Lung microvascular endothelial cell (primary cell): ENCODE measurements around the gene ACBD6. TPM values are rescaled to one million over a fixed set of nuclear protein-coding genes. Genes with fewer than 3 reads are reported as not detected.

ENCODE experiments used
- DNase-seq, 2 donors: peaks; one replicate each; pipeline versions ENCODE4 v3.0.0 to v3.0.0-alpha.2; 2010; ENCODE audit warnings: low read depth in 2 of 2
- total RNA-seq: library from RNA; depleted of rRNA; stranded (reverse); fragments of >200 nt; gene quantifications from 2 replicates; pipeline ENCODE4 v1.2.1, GENCODE V29; 2014

The ACBD6 gene
- total RNA-seq, 1 donor from 2014 or later: 46.2 TPM

DNA sequence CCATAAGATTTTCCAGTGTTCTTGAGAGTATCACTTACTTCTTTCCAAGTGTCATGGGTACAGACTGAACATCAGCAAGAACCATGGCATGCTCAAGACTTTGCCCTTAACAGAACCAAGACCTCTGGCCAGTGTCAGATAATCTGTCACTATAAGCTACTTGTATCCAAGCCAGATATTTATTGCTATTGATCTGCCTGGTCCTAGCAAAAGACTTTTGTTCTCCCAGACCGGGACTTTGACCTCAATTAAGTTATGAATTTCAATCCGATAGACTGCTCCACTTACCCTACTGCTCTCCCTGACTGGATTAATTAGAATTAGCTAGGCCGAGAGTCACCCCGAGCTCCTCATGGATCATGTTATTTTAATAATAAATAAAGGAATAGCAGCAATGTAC lies 129.6 kb downstream of the ACBD6 start:
- DNase-seq: no peak

DNA sequence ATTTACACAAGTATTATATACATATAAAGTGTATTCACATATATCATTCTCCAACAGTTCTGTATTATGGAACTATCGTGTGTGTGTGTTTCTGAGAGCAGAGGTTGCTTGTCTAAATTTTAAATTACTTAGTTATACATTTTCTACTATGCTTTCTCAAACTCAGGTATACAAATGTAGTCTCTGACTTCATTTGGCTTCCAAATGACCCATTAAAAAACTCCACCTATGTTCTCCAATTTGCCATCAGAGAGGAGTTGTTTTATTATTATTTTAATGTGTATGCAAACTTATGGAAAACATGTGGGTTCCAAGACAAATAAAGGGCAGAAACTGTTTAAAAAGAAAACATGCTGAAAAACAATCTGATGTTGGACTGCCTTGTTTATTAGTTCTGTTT lies 131.8 kb downstream of the ACBD6 start:
- no peak for DNase-seq

DNA sequence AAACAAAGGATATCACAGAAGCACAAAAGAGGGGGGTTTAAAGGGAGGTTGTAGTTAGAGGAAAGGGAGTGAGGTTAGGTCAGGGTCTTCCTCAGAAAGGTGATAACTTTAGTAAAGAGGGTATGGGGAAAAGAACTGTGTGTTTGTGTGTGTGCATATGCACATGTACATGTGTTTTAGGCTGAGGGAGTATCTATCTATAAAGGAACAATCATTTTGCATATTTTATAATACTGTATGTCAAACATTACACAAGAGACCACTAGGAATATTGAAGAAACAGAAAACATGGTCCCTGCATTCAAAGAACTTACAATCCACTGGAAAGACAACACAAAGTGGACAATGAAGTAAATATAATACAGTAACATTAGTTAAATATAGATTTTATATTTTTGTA lies 132.2 kb downstream of the ACBD6 start:
- DNase-seq: no peak

DNA sequence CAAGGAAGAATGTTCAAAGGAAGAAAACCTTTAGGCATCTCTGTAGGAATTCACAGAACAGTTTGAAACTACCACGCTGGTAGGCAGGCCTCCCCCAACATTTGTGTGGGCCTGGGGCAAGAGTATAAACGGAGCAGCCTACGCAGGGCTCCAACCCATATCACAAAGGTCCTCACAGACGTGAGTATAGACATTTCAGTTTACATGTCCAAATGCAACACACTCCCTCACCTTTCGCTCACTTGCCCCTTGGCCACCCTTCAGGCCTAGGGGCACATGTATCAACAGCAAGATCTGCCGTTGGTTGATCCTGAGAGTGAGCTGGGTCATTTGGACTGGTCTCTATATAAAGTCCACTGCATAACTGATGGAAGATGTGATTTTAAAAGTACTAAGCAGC lies 133.3 kb downstream of the ACBD6 start:
- no peak for DNase-seq

DNA sequence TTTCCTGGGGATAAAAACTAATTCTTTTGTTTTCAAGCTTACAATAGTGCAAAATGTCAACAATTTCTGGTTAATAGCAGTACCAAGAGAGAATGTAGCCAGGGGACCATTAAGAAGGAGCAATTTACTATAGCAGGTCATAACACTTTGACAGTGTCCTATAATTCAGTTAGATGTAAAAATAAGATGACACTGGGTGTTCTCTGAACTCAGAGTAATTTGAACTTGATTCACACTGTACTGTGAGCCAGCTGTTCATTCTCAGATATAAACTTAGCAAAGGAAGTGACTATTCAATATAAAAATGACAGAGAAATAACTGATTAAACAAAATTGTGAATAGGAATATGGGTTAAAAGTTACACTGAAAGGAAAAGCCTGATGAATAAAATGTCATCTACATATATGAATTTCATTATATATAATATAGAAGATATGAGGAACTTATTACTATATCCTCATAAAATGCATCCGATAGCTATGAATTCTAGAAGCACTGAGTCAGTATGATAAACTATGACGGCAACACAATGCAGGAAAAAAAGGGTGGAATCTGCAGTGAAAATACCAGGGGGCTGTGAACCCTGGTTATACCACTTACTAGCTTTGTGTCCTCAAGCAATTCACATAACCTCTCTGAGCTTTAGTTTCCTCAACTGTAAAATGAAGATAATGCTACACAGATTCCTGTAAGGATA lies 135.9 kb downstream of the ACBD6 start:
- DNase-seq: peak in 1 of 2 donors; percentile 37

DNA sequence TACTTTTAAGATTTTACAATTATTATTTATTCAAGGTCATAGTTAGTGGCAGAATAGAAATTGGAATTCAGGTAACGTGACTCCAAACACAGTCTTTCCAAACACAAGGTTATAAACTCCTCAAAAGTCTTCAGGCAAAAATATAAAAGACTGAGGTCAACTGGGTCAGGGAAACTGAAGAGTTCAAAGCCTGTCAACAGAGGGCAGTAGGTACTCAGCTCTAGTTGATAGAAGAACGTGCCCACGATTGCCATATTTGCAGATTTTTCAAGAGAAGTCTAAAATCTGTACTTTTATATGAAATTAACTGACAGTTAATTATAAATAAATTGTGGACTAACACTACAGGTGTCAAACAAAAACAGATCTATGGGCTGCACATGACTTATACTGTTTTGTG lies 137.3 kb downstream of the ACBD6 start:
- peak in 1 of 2 donors; percentile 36 for DNase-seq

DNA sequence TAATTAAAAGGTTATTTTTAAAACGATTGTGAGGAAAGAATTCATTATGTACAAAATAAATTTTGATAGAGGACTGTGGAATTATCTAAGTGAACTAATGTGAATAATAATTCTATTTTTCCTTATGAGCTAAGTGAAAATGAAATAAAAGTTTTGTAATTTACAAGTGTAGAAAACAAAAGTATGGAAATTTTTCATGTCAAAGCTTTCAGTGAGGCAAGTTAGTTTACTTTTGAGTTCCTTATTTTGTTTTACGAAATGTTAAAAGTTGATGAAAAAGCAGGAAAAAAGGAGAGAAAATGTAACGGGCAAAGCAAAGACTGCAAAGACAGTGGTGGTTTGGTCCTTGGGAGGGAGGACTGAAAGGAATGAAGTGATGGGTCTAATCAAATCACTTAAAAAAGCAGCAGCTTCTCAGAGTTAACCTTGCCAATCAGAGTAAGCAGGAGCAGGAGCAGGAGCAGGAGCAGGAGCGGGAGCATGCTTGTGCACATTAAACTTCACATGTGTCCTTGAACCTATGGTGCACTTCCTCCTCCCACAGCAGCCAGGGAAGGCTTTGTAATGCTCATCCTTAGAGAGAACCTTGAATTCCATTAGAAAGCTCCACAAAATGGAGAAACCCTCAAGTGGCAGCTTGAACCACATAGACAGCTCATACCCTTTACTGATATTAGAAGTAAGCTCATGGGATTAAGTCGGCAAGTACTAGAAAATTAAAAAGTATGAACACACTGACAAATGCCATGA lies 139.0 kb downstream of the ACBD6 start:
- DNase-seq: no peak

DNA sequence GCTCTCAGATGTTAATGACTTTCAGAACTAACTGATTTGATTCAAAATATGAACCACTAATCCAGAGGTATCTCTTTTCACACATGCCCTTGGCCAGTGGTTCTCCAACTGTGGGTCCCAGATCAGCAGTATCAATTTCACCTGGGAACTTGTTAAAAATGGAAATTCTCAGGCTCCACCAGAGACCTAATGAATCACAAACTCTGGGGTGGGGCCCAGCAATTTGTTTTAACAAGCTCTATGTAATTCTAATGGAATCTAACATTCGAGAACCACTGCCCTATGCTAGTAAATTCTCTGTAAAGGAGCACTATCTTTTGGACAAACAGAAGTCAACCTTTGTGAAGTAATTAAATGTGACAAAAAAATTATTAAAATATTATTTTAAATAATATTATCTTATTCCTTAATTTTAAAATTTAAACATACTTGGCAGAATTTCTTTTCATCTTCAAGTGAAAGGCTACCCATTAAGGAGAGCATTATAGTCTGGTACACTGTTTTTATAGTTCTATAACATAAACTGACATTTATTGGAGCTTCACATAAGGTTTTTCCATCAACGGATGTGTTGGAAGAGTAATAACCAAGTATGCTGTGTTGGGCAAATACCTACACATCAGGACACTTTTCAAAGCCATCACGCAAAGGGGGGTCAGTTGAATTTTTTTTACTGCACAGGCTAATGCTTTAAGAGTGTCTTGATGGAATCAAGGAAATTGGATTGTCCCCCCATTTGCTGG lies 141.9 kb downstream of the ACBD6 start:
- DNase-seq: no peak

DNA sequence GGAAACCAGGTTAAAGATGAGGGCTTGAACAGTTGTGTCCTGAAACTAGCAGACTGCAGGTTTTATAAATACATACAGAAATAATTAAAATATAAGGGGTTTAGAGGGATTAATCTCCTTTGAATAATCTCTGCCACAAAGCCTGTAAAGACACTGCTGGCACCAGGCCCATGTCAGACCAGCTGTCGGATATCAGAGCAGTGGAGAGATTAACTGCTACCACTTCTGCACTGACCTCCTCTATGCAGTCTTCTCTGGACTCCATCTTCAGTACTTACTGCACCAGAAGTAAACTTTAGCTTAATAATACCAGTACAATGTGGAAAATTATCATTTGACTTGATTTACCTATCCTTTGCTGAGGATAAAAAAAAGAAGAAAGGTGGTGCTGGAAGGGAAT lies 143.7 kb downstream of the ACBD6 start:
- DNase-seq: peak; percentile 15 to 39

DNA sequence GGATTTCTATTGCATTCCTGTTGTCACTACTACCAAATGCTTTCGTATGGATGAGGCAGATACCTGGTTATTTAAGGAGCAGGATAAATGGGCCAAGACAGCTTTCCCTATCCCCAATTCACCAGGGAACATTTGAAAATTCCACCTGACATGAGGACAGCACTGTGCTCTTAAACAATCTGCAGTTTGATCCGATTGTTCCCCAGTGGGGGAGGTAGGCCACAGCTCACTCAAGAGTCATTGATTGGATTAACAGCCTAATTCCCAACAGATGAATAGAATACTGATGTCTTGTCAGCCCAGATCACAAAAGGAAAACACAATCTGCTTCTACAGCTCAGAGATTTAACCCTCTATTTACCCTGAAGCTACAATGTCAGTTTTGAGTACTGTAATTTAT lies 148.4 kb downstream of the ACBD6 start:
- no peak for DNase-seq

DNA sequence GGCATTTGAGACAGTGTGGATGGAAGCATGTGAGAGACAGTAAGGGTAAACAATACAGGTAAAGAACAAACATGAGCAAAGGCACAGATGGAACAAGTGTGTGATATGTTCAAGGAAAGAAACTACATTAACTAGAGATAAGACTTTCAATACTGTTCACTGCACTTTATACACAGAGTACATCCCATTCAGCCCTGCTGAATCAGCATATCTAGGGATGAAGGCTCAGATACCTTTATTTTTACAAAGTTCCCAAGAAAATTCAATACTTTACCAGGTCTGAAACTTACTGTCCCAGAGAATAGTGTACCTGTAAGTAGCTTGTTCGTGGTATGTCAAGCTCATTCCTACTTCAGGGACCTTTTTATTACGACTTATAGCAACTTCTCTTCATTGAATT lies 149.8 kb downstream of the ACBD6 start:
- DNase-seq: no peak

DNA sequence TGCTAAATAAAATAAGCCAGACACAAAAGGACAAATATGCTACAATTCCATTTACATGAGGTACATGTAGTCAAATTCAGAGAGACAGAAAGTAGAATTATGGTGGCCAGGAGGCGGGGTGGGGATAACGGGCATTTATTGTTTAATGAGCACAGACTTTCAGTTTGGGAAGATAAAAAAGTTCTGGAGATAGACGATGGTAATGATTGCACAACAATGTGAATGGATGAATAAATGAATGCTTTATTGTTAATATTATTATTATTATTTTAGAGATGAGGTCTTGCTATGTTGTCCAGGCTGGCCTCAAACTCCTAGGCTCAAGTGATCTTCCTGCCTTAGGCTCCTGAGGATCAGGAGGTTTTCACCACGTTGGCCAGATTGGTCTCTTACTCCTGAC lies 150.4 kb downstream of the ACBD6 start:
- DNase-seq: no peak

DNA sequence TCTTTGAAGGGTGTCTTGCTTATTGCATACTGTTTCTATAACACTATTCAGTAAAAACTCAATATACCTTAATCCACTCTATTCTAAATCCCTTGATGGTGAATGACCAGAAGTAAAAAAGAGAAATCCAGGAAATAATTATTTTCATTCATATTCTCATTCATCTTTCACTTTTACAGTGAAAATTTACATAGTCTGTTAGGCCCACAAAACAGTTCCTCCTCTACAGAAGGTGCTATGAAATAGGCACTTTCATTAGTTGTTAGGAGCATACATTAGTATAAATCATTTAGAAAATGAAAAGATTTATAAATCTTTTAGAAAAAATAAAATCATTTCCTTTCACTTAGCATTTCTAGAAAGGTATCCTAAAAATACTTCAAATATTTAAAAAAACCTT lies 157.2 kb downstream of the ACBD6 start:
- DNase-seq: no peak

DNA sequence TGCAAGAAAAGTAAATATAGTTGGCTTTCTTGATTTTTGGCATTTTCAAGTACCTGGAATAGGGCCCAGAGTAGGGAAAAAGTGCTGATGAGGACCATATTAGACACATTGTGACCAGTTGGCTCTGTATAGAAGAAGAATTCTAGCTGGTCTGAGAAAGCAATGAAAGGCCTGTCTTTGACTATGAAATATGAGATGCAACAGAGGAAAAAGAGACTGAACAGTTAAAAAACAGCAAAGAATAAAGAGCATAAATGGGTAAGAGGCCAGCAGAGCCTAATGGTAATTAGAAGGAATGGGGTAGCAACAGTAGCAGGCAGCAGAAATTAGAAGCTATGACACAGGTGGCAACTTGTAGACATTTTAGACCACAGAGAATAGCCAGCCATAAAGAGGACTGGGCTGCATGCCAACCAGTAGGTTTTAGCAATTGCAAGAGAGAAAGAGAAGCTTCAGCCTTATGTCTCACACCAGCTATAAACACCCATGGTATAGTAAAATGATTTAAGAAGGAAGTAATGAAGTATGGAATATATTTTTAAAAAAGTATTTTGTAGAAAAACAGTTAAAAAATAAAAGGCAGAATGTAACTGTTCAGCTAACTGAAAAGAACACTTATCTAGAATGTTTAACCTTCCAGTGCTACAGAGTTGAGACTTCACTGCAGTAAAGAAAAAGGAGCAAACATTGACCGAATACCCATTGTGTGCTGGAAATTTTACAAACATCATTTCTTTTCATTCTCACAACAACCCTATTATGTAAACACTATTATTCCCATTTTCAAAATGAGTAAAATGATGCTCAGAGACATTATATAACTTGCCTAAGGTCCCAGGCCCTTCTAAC lies 158.2 kb downstream of the ACBD6 start:
- DNase-seq: peak; percentile 15 to 24

DNA sequence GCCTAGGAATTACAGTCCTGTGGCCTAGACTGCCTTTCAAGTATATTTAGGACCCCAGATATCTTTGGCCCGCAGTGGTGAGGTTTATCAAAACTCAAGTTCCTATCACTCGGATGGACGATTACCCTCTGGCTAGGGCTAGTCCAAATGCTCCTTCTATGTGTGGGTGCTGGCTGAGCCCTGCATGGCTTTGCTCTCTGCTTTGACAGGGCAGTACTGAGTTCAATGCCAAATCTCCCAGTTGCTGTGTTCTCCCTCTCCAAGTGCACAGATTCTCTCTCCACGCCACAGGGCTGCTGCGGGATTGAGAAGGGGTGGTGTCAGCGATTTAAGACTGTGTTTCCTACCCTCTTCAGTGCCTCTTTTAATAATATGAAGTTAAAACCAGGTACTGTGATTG lies 175.3 kb downstream of the ACBD6 start:
- no peak for DNase-seq

DNA sequence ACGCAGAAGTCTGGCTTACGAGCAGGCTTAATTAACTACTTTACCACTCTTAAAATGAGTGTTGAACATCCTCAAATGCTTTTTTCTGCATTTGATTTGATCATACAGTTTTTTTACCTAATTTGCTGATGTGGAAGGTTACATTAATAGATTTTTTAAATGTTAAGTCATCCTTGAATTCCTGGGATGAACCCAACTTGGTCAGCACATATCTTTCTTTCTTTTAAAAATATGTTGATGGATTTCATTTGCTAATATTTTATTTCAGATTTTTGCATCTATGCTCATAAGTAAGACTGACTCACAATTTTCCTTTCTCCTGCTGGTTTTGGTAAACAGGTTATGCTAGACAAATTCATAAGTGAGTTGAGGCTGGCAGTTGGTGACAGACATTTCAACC lies 189.5 kb downstream of the ACBD6 start:
- no peak for DNase-seq

DNA sequence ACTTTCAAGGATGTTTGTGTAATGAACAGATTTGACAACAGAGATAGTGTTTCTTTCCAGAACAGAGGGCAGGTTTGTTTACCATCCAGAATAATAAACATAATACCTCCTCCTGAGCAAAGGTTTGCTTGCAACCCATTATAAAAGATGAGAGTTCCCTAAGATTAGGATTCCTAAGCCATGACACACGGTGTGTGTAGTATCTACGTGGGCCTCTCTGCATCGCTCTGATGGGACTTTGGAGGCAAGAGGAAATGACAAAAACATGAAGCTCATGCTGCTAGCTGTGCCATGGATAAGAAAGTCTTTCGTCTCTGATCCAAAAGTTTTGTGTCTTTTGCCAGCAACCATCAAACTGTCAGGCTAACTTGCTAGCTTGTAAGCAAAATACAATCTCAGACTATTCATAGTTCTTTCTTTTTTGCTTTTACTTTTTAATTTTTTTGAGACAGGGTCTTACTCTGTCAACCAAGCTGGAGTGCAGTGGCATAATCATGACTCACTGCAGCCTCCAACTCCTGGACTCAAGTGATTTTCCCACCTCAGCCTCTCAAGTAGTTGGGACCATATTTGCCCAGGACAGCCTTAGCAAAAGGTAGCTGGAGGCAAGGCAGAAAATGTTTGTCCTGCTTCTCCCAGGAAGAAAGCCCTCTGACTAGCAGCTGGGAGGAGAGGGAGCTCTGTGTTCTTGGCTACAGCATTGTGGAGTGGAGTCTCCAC lies 191.2 kb downstream of the ACBD6 start:
- DNase-seq: peak in 1 of 2 donors; percentile 20

DNA sequence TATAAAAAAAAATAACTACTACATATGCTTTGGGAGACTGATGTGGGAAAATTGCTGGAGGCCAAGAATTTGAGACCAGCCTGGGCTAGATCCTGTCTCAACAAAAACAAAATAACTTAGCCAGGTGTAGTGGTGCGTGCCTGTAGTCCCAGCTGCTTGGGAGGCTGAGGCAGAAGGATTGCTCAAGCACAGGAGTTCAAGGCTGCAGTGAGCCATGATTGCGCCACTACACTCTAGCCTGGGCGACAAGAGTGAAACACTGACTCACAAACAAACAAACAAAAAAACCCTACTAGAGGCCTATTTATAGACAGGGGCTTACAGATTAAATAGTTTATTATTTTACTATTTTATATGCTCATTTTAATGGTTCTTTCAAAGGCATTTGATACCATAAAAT lies 192.3 kb downstream of the ACBD6 start:
- DNase-seq: no peak

DNA sequence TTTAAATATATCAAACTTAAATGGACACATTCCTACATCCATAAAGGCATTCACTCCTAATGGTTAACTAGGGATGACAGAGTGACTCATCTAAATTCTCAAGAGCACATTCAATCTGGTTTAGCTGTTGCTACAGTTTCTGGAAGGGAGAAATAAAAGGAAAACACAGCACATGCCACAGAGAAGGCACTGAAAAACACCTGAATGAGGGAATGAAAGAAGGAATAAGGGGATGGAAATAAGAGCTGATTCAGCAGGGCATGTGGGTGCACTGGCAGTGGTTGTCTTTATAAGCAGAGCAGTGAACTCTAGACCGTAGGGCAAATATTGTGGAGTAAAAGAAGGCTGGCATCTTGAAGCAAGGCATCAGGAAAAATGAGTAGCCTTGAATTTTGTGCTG lies 193.0 kb downstream of the ACBD6 start:
- DNase-seq: peak in 1 of 2 donors; percentile 19

DNA sequence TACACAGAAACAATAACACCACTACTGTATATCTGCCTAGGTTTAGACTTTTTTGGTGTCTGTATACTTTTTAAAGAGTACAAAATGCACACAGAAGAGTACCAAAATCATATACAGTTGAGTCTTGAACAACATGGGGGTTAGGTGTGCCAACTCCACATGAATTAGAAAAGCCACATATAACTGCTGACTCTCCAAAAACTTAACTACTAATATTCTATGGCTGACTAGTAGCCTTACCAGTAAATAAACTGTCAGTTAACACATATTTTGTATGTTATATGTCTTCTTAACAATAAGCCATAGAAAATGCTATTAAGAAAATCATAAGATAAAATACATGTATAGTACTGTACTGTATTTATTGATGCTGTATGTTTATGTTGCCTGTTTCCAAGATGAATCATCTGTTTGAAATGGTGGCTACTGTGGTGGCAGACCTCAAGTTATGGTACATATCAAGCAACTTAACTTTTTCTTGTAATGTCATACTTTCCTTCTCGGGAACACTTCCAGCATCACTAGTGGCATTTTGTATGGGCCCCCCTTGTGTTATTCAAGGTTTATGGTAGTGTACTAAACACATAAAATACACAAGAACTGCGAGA lies 201.1 kb downstream of the ACBD6 start:
- no peak for DNase-seq
